Fibroblast of the aortic adventitia (primary cell): Measurements from ENCODE around the gene ACAA1. TPM values are rescaled to one million over a fixed set of nuclear protein-coding genes. Genes with fewer than 3 reads are reported as not detected.

Source experiments
- DNase-seq: peaks from one replicate; pipeline ENCODE4 v3.0.0-alpha.2; 2010; ENCODE audit warnings: low read depth
- H3K4me3 ChIP-seq: 2 replicates; pipeline ENCODE4 v1.5.1; 2011; ENCODE audit warnings: low read depth, mild to moderate bottlenecking, control low read depth, low read length, moderate library complexity
- total RNA-seq: library from RNA; depleted of rRNA; stranded (reverse); fragments of >200 nt; gene quantifications from 2 replicates; pipeline ENCODE4 v1.2.3, GENCODE V29; 2012; ENCODE audit warnings: low replicate concordance
- TF ChIP-seq, protein P1 (sequence below): IDR thresholded peaks from 2 replicates; pipeline ENCODE4 v1.5.1; 2011; ENCODE audit warnings: mild to moderate bottlenecking, low read length, control low read depth, inconsistent platforms; ENCODE audit not compliant: insufficient read depth

Gene ACAA1
- total RNA-seq, 1 donor, result 20.6 TPM

DNA sequence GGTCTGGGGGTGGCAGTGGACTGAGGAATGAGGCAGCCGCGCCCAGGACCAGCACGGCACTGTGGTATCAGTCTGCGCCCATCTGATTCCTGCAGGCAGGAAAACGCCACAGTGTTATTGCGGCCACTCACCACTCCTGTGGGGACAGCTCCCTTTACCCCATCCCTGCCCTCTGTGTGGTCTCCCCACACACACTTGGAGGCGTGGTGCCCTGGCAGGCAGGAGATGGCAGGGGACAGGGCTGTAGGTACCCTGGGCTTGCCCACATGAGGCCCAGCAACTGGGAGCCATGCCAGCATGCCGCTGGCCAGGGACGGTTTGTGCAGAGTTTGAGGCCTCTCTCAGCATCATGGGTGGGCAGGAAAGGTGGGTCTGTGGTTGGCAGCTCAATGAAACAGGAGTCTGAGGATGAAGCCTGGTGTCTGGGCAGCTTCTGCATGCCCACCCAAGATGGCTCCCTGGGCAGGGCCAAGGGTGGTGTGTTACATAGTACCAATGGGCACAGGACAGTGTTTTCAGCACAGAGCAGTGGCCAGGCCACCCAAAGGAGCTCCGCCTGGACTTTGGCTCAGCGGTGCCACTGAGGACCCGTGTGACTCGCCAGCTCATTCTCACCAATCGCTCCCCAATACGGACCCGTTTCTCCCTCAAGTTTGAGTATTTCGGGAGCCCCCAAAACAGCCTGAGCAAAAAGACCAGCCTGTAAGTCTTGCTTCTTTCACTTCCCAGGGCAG lies 27.2 kb downstream of the ACAA1 start:
- DNase-seq, result no peak
- no peak overlapping the region for H3K4me3 ChIP-seq
- TF ChIP-seq, protein P1, sequence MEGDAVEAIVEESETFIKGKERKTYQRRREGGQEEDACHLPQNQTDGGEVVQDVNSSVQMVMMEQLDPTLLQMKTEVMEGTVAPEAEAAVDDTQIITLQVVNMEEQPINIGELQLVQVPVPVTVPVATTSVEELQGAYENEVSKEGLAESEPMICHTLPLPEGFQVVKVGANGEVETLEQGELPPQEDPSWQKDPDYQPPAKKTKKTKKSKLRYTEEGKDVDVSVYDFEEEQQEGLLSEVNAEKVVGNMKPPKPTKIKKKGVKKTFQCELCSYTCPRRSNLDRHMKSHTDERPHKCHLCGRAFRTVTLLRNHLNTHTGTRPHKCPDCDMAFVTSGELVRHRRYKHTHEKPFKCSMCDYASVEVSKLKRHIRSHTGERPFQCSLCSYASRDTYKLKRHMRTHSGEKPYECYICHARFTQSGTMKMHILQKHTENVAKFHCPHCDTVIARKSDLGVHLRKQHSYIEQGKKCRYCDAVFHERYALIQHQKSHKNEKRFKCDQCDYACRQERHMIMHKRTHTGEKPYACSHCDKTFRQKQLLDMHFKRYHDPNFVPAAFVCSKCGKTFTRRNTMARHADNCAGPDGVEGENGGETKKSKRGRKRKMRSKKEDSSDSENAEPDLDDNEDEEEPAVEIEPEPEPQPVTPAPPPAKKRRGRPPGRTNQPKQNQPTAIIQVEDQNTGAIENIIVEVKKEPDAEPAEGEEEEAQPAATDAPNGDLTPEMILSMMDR, result no peak

DNA sequence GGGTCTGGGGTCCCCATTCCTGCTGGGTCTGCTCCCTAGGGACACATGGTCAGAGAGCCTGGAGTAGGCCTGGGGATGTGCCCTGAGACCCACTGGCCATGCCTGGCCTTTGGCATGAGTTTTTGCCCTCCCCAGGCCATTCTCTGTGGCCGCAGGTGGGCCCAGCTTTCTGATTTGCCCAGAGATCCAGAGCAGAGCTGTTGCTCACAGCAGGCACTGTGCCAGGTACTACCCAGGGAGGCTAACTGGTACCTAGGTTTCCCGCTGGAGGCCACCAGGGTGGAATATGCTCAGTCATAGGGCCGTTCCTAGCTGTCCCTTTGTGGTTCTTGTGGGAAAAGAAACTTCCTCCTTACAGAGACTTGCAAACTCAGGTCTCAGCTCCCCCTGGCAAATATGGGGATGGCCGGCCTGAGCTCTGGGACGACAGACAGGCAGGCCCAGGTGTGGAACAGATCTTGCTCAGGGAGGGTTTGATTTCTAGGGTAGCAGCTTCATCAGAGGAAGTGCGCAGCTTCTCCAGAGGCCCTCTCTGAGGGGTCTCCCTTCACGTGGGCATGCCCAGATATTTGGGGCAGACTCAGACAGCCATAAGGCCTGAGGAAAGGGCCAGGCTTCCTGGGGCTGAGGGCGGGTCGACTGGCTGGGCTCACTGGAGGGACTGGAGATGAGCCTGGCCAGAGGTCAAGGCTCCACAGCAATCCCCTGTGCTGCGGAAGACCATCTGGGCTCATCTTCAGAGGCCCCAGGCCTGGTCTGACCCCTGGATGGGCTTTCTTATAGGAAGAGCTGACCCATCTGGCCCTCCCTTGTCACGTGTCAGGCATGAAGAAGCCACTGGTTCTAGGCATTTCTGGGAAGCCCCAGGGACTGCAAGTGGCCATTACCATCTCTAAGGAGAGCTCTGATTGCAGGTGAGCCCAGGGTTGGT lies 28.0 kb downstream of the ACAA1 start:
- no peak for DNase-seq
- TF ChIP-seq, protein P1, result no peak
- no peak overlapping the region for H3K4me3 ChIP-seq

DNA sequence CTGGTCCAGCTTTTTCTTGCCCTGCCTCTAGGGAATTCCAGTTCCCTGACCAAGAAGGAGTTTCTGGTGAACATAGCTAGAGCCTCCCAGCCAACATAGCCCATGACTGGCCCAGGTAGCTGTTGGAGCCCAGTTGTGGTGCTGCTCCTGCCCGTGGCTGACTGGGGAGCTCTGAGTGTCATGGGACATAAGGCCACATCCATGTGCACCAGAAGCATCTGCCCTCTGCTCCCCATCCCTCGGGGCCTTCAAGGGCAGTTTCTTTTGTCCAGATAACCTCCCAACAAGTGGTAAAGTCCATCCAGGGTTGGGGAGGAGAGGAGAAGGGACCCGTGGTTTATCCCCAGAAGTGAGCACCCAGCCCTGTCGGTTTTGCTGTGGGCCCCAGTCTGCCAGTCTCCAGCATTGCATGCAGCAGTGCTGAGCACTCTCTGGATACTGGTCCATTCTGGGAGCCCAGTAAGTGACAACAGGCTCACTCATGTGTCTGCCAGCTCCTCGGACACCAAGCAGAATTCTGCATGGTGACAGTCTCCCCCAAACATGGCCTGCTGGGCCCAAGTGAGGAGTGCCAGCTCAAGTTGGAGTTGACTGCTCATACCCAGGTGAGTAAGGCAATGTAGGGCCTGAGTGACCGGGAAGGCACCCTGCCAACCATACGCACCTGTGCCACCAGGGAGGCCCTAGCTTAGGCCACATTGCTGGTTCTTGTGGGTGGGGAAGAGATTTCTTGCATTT lies 28.8 kb downstream of the ACAA1 start:
- no peak for DNase-seq
- TF ChIP-seq, protein P1, result no peak
- H3K4me3 ChIP-seq, result no peak overlapping the region

DNA sequence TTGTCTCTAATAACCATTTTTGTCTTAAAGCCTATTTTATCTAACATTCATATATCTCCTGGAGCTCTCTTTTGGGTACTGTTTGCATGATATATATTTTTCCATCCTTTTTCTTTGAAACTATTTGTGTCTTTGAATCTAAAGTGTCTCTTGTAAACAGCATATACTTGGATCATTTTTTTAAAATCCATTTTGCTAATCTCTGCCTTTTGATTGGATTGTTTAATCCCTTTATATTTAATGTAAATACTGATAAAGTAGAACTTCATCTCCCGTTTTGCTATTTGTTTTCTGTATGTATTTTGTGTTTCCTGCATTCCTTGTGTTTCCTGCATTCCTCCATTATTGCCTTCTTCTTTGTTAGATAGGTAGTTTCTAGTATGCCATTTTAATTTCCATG lies 31.4 kb downstream of the ACAA1 start:
- H3K4me3 ChIP-seq, result no peak overlapping the region
- TF ChIP-seq, protein P1, result no peak
- DNase-seq, result no peak

DNA sequence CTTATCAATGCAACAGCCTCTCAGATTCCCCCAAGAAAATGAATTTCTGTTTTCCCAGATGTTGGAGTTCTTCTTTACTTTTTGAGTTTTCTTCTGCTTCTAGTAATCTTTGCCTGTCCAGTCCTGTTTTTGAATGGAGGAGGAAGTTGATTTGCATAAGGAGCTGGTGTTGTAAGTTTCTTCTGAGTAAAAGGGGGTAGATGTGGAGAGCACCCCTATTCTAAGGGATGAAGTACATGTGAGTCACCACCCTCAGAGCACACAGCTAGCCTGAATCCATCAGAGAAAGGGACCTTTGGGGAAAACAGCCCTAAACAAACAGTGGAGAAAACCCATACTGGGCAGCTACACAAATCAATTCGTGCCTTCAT lies 34.5 kb downstream of the ACAA1 start:
- no peak for DNase-seq
- TF ChIP-seq, protein P1, result no peak
- H3K4me3 ChIP-seq, result no peak overlapping the region

DNA sequence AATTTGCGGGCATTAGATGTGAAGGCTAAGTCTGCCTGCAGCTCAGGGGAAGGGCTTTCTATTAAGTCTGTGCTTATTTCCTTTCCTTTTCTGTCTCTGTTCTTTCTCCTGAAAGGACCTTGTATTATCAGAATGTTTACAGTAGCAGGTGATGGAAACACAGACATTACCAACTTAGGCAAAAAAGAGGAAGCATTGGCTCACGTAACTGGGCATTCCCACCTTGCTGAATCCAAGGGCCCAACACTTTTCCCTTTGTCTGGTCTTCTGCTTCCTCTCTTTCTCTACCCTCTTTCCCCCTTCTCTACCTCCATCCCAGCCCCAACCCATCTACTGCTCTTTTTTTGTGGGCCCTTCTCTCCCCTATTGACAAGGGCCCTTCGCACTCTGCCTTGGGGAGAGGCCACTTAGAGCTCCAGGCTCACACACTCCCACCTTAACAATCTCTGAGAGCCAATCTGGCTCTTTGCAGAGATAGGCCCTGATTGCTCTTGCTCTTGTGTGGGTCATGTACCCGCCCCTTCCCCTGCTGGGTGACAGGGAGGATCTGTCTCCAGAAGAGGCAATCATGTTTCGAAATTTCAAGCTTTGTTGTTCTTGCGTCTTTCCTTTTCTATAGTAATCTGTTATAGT lies 35.0 kb downstream of the ACAA1 start:
- DNase-seq, result no peak
- H3K4me3 ChIP-seq, result no peak overlapping the region
- TF ChIP-seq, protein P1, result no peak
